Mucosa of descending colon (tissue), 3 donors: ENCODE data around the gene LRP1B. TPM values are rescaled to one million over a fixed set of nuclear protein-coding genes. Genes with fewer than 3 reads are reported as not detected.

Experiments used
- ATAC-seq: fragments of 200-7000 bp; cut with Tn5 transposase; one replicate; pipeline ENCODE4 v1.9.1; 2020; ENCODE audit warnings: mild to moderate bottlenecking, moderate library complexity
- DNase-seq, 3 donors: peaks; one replicate each; pipeline ENCODE4 v3.0.0-alpha.2; 2020
- H3K36me3 ChIP-seq: fragments of 200-600 bp; one replicate; pipeline ENCODE4 v1.8.0; 2021; ENCODE audit warnings: low read depth, mild to moderate bottlenecking
- H3K4me1 ChIP-seq: fragments of 200-600 bp; one replicate; pipeline ENCODE4 v1.8.0; 2021; ENCODE audit warnings: low read depth, mild to moderate bottlenecking
- H3K4me3 ChIP-seq: fragments of 200-600 bp; one replicate; pipeline ENCODE4 v1.8.0; 2021; ENCODE audit warnings: mild to moderate bottlenecking
- H3K9me3 ChIP-seq: fragments of 200-600 bp; one replicate; pipeline ENCODE4 v1.8.0; 2021; ENCODE audit warnings: mild to moderate bottlenecking
- CTCF ChIP-seq: fragments of 200-600 bp; IDR thresholded peaks from one replicate; pipeline ENCODE4 v1.8.0; 2022; ENCODE audit warnings: antibody characterized with exemption, mild to moderate bottlenecking
- intact Hi-C, 2 donors: fragments of 100-400 bp; cut with DNase I in 1 of 2; cut with micrococcal nuclease in 1 of 2; formaldehyde crosslinking; loops; one replicate each; pipeline versions ENCODE4 v1.11.0 to v1.11.1; 2022; cut with DNase I, micrococcal nuclease
- total RNA-seq, 3 donors: library from RNA; stranded (reverse); fragmentation: NEBNext Ultra II Directional in 2 of 3; extraction: Animal tissue kit (Norgen Biotek cat#: 25700) in 2 of 3; gene quantifications; one replicate each; pipeline versions ENCODE4 v1.2.1 to v1.2.4, GENCODE V29; 2021 to 2023
- donor health status: DM: no; HTN: no; CAD: no; lungs with moderate emphysema.
- donor health status: DM: no; HTN: no; CAD: no.
- donor health status: DM: no; HTN: yes; CAD: no.

LRP1B gene
- total RNA-seq, 3 donors from 2014 or later, result 0.12 to 1.6 (median 0.20) TPM

GRCh38 chr2:141709756-141710155 is 421.1 kb downstream of the LRP1B start:
- no peak for ATAC-seq
- H3K36me3 ChIP-seq, result no peaks in the 10 kb centered on the region
- H3K4me3 ChIP-seq, result no peak overlapping the region
- no peak for DNase-seq
- intact Hi-C loops, result no loop called here
- TF ChIP-seq CTCF, result no peak
- H3K4me1 ChIP-seq, result no peaks in the 10 kb centered on the region
- H3K9me3 ChIP-seq, result no peaks in the 10 kb centered on the region

- no peaks in the 10 kb centered on the region for H3K4me1 ChIP-seq
- intact Hi-C loops, result no loop called here
- no peak for DNase-seq
- no peak for TF ChIP-seq CTCF
- ATAC-seq, result no peak
- H3K36me3 ChIP-seq, result no peaks in the 10 kb centered on the region
- no peak overlapping the region for H3K4me3 ChIP-seq
- no peaks in the 10 kb centered on the region for H3K9me3 ChIP-seq
Measured at GRCh38 chr2:141707486-141707885, 423.3 kb downstream of the LRP1B start.

GRCh38 chr2:141704541-141704940 is 426.3 kb downstream of the LRP1B start:
- no peak for TF ChIP-seq CTCF
- intact Hi-C loops, result no loop called here
- no peaks in the 10 kb centered on the region for H3K36me3 ChIP-seq
- ATAC-seq, result no peak
- DNase-seq, result no peak
- no peaks in the 10 kb centered on the region for H3K9me3 ChIP-seq
- H3K4me1 ChIP-seq, result no peaks in the 10 kb centered on the region
- H3K4me3 ChIP-seq, result no peak overlapping the region

- ATAC-seq (no peak), DNase-seq (no peak)
- Histone ChIP-seq H3K36me3 (no peaks in the 10 kb centered on the region), H3K4me1 (no peaks in the 10 kb centered on the region), H3K4me3 (no peak overlapping the region), H3K9me3 (no peaks in the 10 kb centered on the region)
- TF ChIP-seq CTCF, result no peak
- intact Hi-C loops, result no loop called here
Measured at GRCh38 chr2:141703501-141703900, 427.3 kb downstream of the LRP1B start.

- H3K9me3 ChIP-seq, result no peaks in the 10 kb centered on the region
- no peaks in the 10 kb centered on the region for H3K36me3 ChIP-seq
- TF ChIP-seq CTCF, result no peak
- intact Hi-C loops, result no loop called here
- H3K4me3 ChIP-seq, result no peak overlapping the region
- DNase-seq (no peak), ATAC-seq (no peak)
- H3K4me1 ChIP-seq, result no peaks in the 10 kb centered on the region
Measured at GRCh38 chr2:141701618-141702017, 429.2 kb downstream of the LRP1B start.

GRCh38 chr2:141699573-141699972 is 431.2 kb downstream of the LRP1B start:
- H3K4me3 ChIP-seq, result no peak overlapping the region
- no peaks in the 10 kb centered on the region for H3K9me3 ChIP-seq
- no peaks in the 10 kb centered on the region for H3K4me1 ChIP-seq
- DNase-seq, result no peak
- intact Hi-C loops, result no loop called here
- no peak for TF ChIP-seq CTCF
- H3K36me3 ChIP-seq, result no peaks in the 10 kb centered on the region
- ATAC-seq, result no peak
